CD4-positive, CD25-positive, alpha-beta regulatory T cell (primary cell): ENCODE results near the gene FAM187B. TPM values are rescaled to one million over a fixed set of nuclear protein-coding genes. Genes with fewer than 3 reads are reported as not detected.
A peak's percentile ranks its signal among the peaks of the same experiment; 100 is the strongest.
"Not testable (repeated sequence)": the region's sequence is repeated elsewhere in the genome, so short reads cannot be mapped to it uniquely, and the experiment has no call there.

Source experiments
- ATAC-seq, 2 donors: fragments of 150-1000 bp; cut with Tn5 transposase; one replicate each; pipeline ENCODE4 v1.10.0; 2021; ENCODE audit warnings: low read depth in 2 of 2, moderate number of reproducible peaks in 2 of 2, moderate library complexity in 1 of 2
- DNase-seq, 3 donors: peaks; one replicate each; pipeline versions ENCODE4 v3.0.0 to v3.0.0-alpha.2; 2012 to 2022; ENCODE audit warnings: mixed read lengths in 1 of 3
- H3K27ac ChIP-seq: one replicate; pipeline ENCODE4 v1.7.0; 2013; ENCODE audit warnings: mild to moderate bottlenecking, low read length; ENCODE audit not compliant: insufficient read depth, poor library complexity, severe bottlenecking
- H3K27me3 ChIP-seq: one replicate; pipeline ENCODE4 v1.7.0; 2013; ENCODE audit warnings: low read length; ENCODE audit not compliant: control insufficient read depth, insufficient read depth
- H3K36me3 ChIP-seq: one replicate; pipeline ENCODE4 v1.7.0; 2013; ENCODE audit warnings: mild to moderate bottlenecking, low read length, moderate library complexity; ENCODE audit not compliant: control insufficient read depth, insufficient read depth
- H3K4me1 ChIP-seq: 2 replicates; pipeline ENCODE4 v1.7.0; 2013; ENCODE audit warnings: mild to moderate bottlenecking, low read length; ENCODE audit not compliant: insufficient read depth, control insufficient read depth, poor library complexity, severe bottlenecking
- H3K4me3 ChIP-seq: one replicate; pipeline ENCODE4 v1.7.0; 2013; ENCODE audit warnings: low read depth, mild to moderate bottlenecking, low read length, moderate library complexity
- H3K9me3 ChIP-seq, 2 experiments: 1 replicate in 1 of 2; 2 replicates in 1 of 2; pipeline ENCODE4 v1.7.0; 2013; ENCODE audit warnings: low read length in 2 of 2, mild to moderate bottlenecking in 1 of 2, moderate library complexity in 1 of 2; ENCODE audit not compliant: control insufficient read depth in 2 of 2
- H3K27ac Mint-ChIP-seq, 3 donors: one replicate each; pipeline ENCODE4 v1.8.0; 2020 to 2022; ENCODE audit warnings: mild to moderate bottlenecking in 3 of 3, mixed read lengths in 3 of 3, moderate library complexity in 2 of 3
- H3K27me3 Mint-ChIP-seq: one replicate; pipeline ENCODE4 v1.8.0; 2022; ENCODE audit warnings: mild to moderate bottlenecking, mixed read lengths
- H3K36me3 Mint-ChIP-seq: one replicate; pipeline ENCODE4 v1.8.0; 2020; ENCODE audit warnings: mixed read lengths
- H3K4me1 Mint-ChIP-seq, 4 donors: one replicate each; pipeline ENCODE4 v1.8.0; 2020 to 2022; ENCODE audit warnings: mixed read lengths in 4 of 4, mild to moderate bottlenecking in 1 of 4
- H3K4me3 Mint-ChIP-seq, 4 donors: one replicate each; pipeline ENCODE4 v1.8.0; 2020 to 2022; ENCODE audit warnings: mild to moderate bottlenecking in 4 of 4, mixed read lengths in 4 of 4, moderate library complexity in 3 of 4
- H3K9me3 Mint-ChIP-seq, 7 donors: one replicate each; pipeline ENCODE4 v1.8.0; 2020 to 2022; ENCODE audit warnings: mixed read lengths in 7 of 7, mild to moderate bottlenecking in 3 of 7, moderate library complexity in 2 of 7
- polyA plus RNA-seq, 4 donors: library from polyadenylated mRNA; unstranded; fragments of 300-500 nt; fragmentation: Illumina TruSeq; gene quantifications; one replicate each; pipeline ENCODE4 v1.2.3, GENCODE V29; 2021
- total RNA-seq: library from RNA; stranded (reverse); gene quantifications from one replicate; pipeline ENCODE4 v1.2.3, GENCODE V29; 2022

The FAM187B gene
- total and polyA plus RNA-seq, 5 donors from 2014 or later, result not detected

GRCh38 chr19:35205733-35206323 is 22.7 kb downstream of the FAM187B start:
- DNase-seq (no peak), ATAC-seq (no peak)
- H3K36me3 ChIP-seq, result no peaks in the 10 kb centered on the region
- peak overlapping the region; percentile 91 for H3K27ac ChIP-seq
- H3K4me1 Mint-ChIP-seq, result peaks cover 12 to 90% (median 52%) of the 10 kb centered on the region in 4 donors
- peak overlapping the region; percentile 98 to 99 (median 98) for H3K27ac Mint-ChIP-seq
- peak overlapping the region in 3 of 4 donors; percentile 61 to 84 (median 80) for H3K4me3 Mint-ChIP-seq
- no peaks in the 10 kb centered on the region for H3K27me3 Mint-ChIP-seq
- peaks cover 0 to 4% (median 0%) of the 10 kb centered on the region in 7 donors for H3K9me3 Mint-ChIP-seq
- peaks cover 4% of the 10 kb centered on the region for H3K36me3 Mint-ChIP-seq
- peaks cover 65% of the 10 kb centered on the region for H3K4me1 ChIP-seq
- H3K9me3 ChIP-seq, result no peaks in the 10 kb centered on the region
- no peaks in the 10 kb centered on the region for H3K27me3 ChIP-seq
- H3K4me3 ChIP-seq, result peak overlapping the region; percentile 64

- peak overlapping the region; percentile 98 to 99 (median 98) for H3K27ac Mint-ChIP-seq
- Histone ChIP-seq H3K36me3 (no peaks in the 10 kb centered on the region), H3K27ac (peak overlapping the region; percentile 91), H3K4me1 (peaks cover 59% of the 10 kb centered on the region), H3K9me3 (no peaks in the 10 kb centered on the region), H3K4me3 (peak overlapping the region; percentile 10), H3K27me3 (no peaks in the 10 kb centered on the region)
- H3K4me3 Mint-ChIP-seq, result peak overlapping the region in 3 of 4 donors; percentile 77 to 85 (median 80)
- DNase-seq (peak in 1 of 3 donors; percentile 59), ATAC-seq (peak in 1 of 2 donors; percentile 10)
- H3K4me1 Mint-ChIP-seq, result peaks cover 12 to 88% (median 51%) of the 10 kb centered on the region in 4 donors
- H3K27me3 Mint-ChIP-seq, result no peaks in the 10 kb centered on the region
- H3K36me3 Mint-ChIP-seq, result peaks cover 4% of the 10 kb centered on the region
- H3K9me3 Mint-ChIP-seq, result peaks cover 0 to 4% (median 0%) of the 10 kb centered on the region in 7 donors
These were observed 23.5 kb downstream of the FAM187B start for GRCh38 chr19:35204799-35205732.

GRCh38 chr19:35202722-35203688 is 25.5 kb downstream of the FAM187B start:
- Histone ChIP-seq H3K27ac (no peak overlapping the region), H3K27me3 (no peaks in the 10 kb centered on the region), H3K9me3 (no peaks in the 10 kb centered on the region), H3K4me3 (no peak overlapping the region), H3K36me3 (no peaks in the 10 kb centered on the region), H3K4me1 (peaks cover 46% of the 10 kb centered on the region)
- DNase-seq (no peak), ATAC-seq (no peak)
- peaks cover 0 to 2% (median 0%) of the 10 kb centered on the region in 7 donors for H3K9me3 Mint-ChIP-seq
- no peak overlapping the region for H3K4me3 Mint-ChIP-seq
- peak overlapping the region; percentile 10 to 88 (median 62) for H3K27ac Mint-ChIP-seq
- peaks cover 2% of the 10 kb centered on the region for H3K36me3 Mint-ChIP-seq
- peaks cover 12 to 83% (median 57%) of the 10 kb centered on the region in 4 donors for H3K4me1 Mint-ChIP-seq
- no peaks in the 10 kb centered on the region for H3K27me3 Mint-ChIP-seq

- Mint-ChIP-seq H3K27me3 (peaks cover 6% of the 10 kb centered on the region), H3K4me1 (peaks cover 5 to 55% (median 30%) of the 10 kb centered on the region in 4 donors), H3K9me3 (no peaks in the 10 kb centered on the region), H3K36me3 (no peaks in the 10 kb centered on the region), H3K27ac (peak overlapping the region in 2 of 3 donors; percentile 45 to 60), H3K4me3 (no peak overlapping the region)
- Histone ChIP-seq H3K36me3 (no peaks in the 10 kb centered on the region), H3K4me3 (no peak overlapping the region), H3K4me1 (peaks cover 12% of the 10 kb centered on the region), H3K27me3 (no peaks in the 10 kb centered on the region), H3K27ac (no peak overlapping the region), H3K9me3 (no peaks in the 10 kb centered on the region)
- ATAC-seq (no peak), DNase-seq (no peak)
These were observed 29.1 kb downstream of the FAM187B start for GRCh38 chr19:35199481-35199880.

GRCh38 chr19:35196861-35197260 is 31.7 kb downstream of the FAM187B start:
- H3K4me1 ChIP-seq, H3K9me3 ChIP-seq, H3K36me3 ChIP-seq, H3K27me3 ChIP-seq, DNase-seq, ATAC-seq, H3K27ac ChIP-seq, H3K36me3 Mint-ChIP-seq, H3K9me3 Mint-ChIP-seq, H3K4me3 Mint-ChIP-seq, H3K4me3 ChIP-seq: not testable (repeated sequence)
- Mint-ChIP-seq H3K4me1 (peaks cover 5 to 43% (median 25%) of the 10 kb centered on the region in 4 donors), H3K27me3 (peaks cover 10% of the 10 kb centered on the region), H3K27ac (peak overlapping the region in 1 of 3 donors; percentile 68)

- Histone ChIP-seq H3K4me1 (peaks cover 9% of the 10 kb centered on the region), H3K27ac (no peak overlapping the region), H3K4me3 (no peak overlapping the region), H3K36me3 (no peaks in the 10 kb centered on the region), H3K9me3 (no peaks in the 10 kb centered on the region), H3K27me3 (no peaks in the 10 kb centered on the region)
- H3K27ac Mint-ChIP-seq, result peak overlapping the region in 1 of 3 donors; percentile 68
- ATAC-seq (no peak), DNase-seq (no peak)
- peaks cover 14% of the 10 kb centered on the region for H3K27me3 Mint-ChIP-seq
- no peaks in the 10 kb centered on the region for H3K36me3 Mint-ChIP-seq
- H3K4me3 Mint-ChIP-seq, result no peak overlapping the region
- H3K4me1 Mint-ChIP-seq, result peaks cover 0 to 33% (median 22%) of the 10 kb centered on the region in 4 donors
- no peaks in the 10 kb centered on the region for H3K9me3 Mint-ChIP-seq
These were observed 32.7 kb downstream of the FAM187B start for GRCh38 chr19:35195830-35196229.
